Tibial nerve (tissue), 4 donors: Measurements from ENCODE around the gene CACNB3. TPM values are rescaled to one million over a fixed set of nuclear protein-coding genes. Genes with fewer than 3 reads are reported as not detected.
"Not testable (repeated sequence)": the region's sequence is repeated elsewhere in the genome, so short reads cannot be mapped to it uniquely, and the experiment has no call there.

Source experiments
- DNase-seq, 2 donors: peaks; one replicate each; pipeline ENCODE4 v3.0.0-alpha.2; 2019; ENCODE audit warnings: low spot score in 2 of 2
- H3K27ac ChIP-seq, 4 donors: fragments of 200-600 bp; sonication (generic) in 3 of 4; one replicate each; pipeline ENCODE4 v1.5.1; 2017 to 2019; ENCODE audit warnings: mild to moderate bottlenecking in 1 of 4
- H3K27me3 ChIP-seq, 2 donors: fragments of 200-600 bp; sonication (generic) in 1 of 2; one replicate each; pipeline versions ENCODE4 v1.5.1 to v1.6.0; 2017 to 2019
- H3K36me3 ChIP-seq, 3 donors: fragments of 200-600 bp; sonication (generic); one replicate each; pipeline ENCODE4 v1.5.1; 2018 to 2019
- H3K4me1 ChIP-seq, 4 donors: fragments of 200-600 bp; sonication (generic) in 3 of 4; one replicate each; pipeline ENCODE4 v1.5.1; 2017 to 2019
- H3K4me3 ChIP-seq, 4 donors: fragments of 200-600 bp; sonication (generic) in 3 of 4; one replicate each; pipeline ENCODE4 v1.5.1; 2017 to 2019; ENCODE audit warnings: mild to moderate bottlenecking in 1 of 4, moderate library complexity in 1 of 4
- H3K9me3 ChIP-seq, 4 donors: fragments of 200-600 bp; sonication (generic) in 3 of 4; one replicate each; pipeline ENCODE4 v1.5.1; 2017 to 2019
- EP300 ChIP-seq, 2 donors: sonication (generic); formaldehyde crosslinking; IDR thresholded peaks; one replicate each; pipeline ENCODE4 v1.6.1; 2017; ENCODE audit warnings: antibody characterized with exemption in 2 of 2, mild to moderate bottlenecking in 1 of 2
- POLR2A ChIP-seq, 2 donors: fragments of 450-650 bp; IDR thresholded peaks; one replicate each; pipeline ENCODE4 v1.6.1; 2017; ENCODE audit warnings: antibody characterized with exemption in 2 of 2, mild to moderate bottlenecking in 2 of 2, moderate library complexity in 2 of 2
- WGBS, 2 donors: methylation state at CpG; one replicate each; pipeline ENCODE4 v1.1.5; 2018; 5-methylcytosine and 5-hydroxymethylcytosine counted together
- small RNA-seq: library from RNA; depleted of rRNA; stranded (forward); fragments of <200 nt; gene quantifications from one replicate; pipeline ENCODE3, GENCODE V24; 2016
- total RNA-seq, 4 donors: library from RNA; depleted of rRNA; stranded (reverse); fragments of >200 nt; gene quantifications; one replicate each; pipeline ENCODE4 v1.1.0, GENCODE V29; 2016
- TF ChIP-seq, protein P1 (sequence below), 5 experiments: fragments of 200-600 bp in 3 of 5; fragments of 450-650 bp in 2 of 5; sonication (generic) in 3 of 5; IDR thresholded peaks; one replicate each; pipeline ENCODE4 v1.5.1; 2016 to 2019; ENCODE audit warnings: antibody characterized with exemption in 5 of 5, mild to moderate bottlenecking in 3 of 5, moderate library complexity in 2 of 5

Gene CACNB3
- total RNA-seq, 4 donors from 2014 or later: 9.8 to 31.2 (median 20.7) TPM

DNA sequence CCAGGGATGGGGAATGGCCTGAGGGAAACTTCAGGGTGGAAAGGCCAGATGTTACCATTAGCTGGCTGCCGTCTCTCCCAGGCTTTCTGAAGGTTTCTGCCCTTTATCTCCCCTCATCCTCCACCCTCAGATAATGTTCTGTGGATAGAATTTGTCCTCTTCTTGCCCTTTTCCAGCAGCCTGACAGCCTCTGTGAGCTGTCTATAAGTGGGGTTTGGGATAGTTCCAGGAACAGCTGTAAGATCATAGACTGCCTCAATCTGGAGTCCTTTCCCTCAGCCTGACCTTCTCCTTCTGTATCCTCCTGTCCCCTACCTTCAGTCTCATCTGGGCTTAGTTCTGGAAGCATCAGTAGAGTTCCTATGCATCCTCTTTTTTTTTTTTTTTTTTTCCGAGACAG is 50.2 kb downstream of the CACNB3 start:
- H3K4me3 ChIP-seq: no peak overlapping the region
- TF ChIP-seq EP300 (IDR thresholded peaks at IDR 0.05) (no peak), POLR2A (IDR thresholded peaks at IDR 0.05) (no peak)
- TF ChIP-seq, protein P1, sequence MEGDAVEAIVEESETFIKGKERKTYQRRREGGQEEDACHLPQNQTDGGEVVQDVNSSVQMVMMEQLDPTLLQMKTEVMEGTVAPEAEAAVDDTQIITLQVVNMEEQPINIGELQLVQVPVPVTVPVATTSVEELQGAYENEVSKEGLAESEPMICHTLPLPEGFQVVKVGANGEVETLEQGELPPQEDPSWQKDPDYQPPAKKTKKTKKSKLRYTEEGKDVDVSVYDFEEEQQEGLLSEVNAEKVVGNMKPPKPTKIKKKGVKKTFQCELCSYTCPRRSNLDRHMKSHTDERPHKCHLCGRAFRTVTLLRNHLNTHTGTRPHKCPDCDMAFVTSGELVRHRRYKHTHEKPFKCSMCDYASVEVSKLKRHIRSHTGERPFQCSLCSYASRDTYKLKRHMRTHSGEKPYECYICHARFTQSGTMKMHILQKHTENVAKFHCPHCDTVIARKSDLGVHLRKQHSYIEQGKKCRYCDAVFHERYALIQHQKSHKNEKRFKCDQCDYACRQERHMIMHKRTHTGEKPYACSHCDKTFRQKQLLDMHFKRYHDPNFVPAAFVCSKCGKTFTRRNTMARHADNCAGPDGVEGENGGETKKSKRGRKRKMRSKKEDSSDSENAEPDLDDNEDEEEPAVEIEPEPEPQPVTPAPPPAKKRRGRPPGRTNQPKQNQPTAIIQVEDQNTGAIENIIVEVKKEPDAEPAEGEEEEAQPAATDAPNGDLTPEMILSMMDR (IDR thresholded peaks at IDR 0.05): no peak
- no peak for DNase-seq
- peaks cover 0 to 15% (median 2%) of the 10 kb centered on the region in 4 donors for H3K4me1 ChIP-seq
- no peaks in the 10 kb centered on the region for H3K9me3 ChIP-seq
- WGBS, 2 donors: 74 to 77% methylated on average over 2 of the region's 2 CpGs
- H3K36me3 ChIP-seq: no peaks in the 10 kb centered on the region
- no peak overlapping the region for H3K27ac ChIP-seq
- H3K27me3 ChIP-seq: peaks cover 0 to 18% of the 10 kb centered on the region in 2 donors

DNA sequence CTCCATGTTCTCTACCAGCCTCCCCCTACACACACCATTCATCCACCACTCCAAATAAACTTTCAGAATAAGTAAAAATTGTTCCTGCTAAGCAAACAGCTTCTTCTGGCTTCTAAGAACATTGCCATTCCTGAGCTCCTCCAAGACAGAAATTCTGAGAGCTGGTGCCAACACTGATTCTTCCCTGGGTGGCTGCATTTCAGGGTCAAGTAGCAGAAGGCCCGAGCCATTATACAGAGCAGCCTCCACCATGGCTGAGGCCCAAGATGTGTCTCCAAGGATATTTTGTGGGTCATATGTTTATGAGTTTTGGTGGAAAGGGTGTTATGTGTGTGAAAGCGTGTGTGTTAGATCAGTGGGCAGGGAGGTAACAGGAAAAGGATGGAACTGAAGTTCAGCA is 50.9 kb downstream of the CACNB3 start:
- no peak overlapping the region for H3K4me3 ChIP-seq
- H3K27me3 ChIP-seq: peaks cover 0 to 10% of the 10 kb centered on the region in 2 donors
- 64 to 75% methylated on average over 2 of the region's 2 CpGs for WGBS, 2 donors
- TF ChIP-seq EP300 (IDR thresholded peaks at IDR 0.05) (no peak), POLR2A (IDR thresholded peaks at IDR 0.05) (no peak)
- TF ChIP-seq, protein P1 (IDR thresholded peaks at IDR 0.05): no peak
- no peaks in the 10 kb centered on the region for H3K9me3 ChIP-seq
- H3K27ac ChIP-seq: no peak overlapping the region
- H3K4me1 ChIP-seq: peaks cover 0 to 15% (median 2%) of the 10 kb centered on the region in 4 donors
- no peaks in the 10 kb centered on the region for H3K36me3 ChIP-seq
- no peak for DNase-seq

GRCh38 chr12:48873096-48873495 is 54.8 kb downstream of the CACNB3 start:
- H3K9me3 ChIP-seq: no peaks in the 10 kb centered on the region
- no peaks in the 10 kb centered on the region for H3K27me3 ChIP-seq
- TF ChIP-seq, protein P1 (IDR thresholded peaks at IDR 0.05): no peak
- no peak for TF ChIP-seq EP300 (IDR thresholded peaks at IDR 0.05)
- TF ChIP-seq POLR2A (IDR thresholded peaks at IDR 0.05): no peak
- no peaks in the 10 kb centered on the region for H3K4me1 ChIP-seq
- DNase-seq: no peak
- 58 to 62% methylated on average over 4 of the region's 4 CpGs for WGBS, 2 donors
- H3K4me3 ChIP-seq: no peak overlapping the region
- H3K36me3 ChIP-seq: no peaks in the 10 kb centered on the region
- H3K27ac ChIP-seq: no peak overlapping the region

GRCh38 chr12:48873534-48873933 is 55.2 kb downstream of the CACNB3 start:
- not testable (repeated sequence) for H3K4me3 ChIP-seq, H3K36me3 ChIP-seq, H3K27me3 ChIP-seq, DNase-seq, H3K27ac ChIP-seq, H3K9me3 ChIP-seq, H3K4me1 ChIP-seq
- WGBS, 2 donors: 78 to 82% methylated on average over 8 of the region's 8 CpGs

DNA sequence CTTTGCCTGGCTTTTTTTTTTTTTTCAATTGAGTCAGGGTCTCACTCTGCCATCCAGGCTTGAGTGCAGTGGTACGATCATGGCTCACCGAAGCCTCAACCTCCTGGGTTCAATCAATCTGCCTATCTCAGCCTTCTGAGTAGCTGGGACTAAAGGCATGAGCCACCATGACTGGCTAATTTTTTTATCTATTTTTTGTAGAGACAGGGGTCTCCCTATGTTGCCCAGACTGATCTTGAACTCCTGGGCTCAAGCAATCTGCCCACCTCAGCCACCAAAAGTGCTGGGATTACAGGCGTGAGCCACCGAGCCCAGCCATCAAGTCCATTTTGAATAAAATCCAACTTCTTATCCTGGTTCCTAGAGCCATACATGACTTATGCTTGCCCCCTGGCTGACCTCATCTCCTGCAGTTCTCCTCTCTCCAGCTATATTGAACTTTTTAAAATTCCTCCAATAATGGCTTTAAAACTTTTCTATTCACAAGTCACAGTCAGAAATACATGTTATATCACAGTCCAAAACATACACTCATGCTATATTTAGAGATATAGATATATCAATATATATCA is 57.7 kb downstream of the CACNB3 start:
- no peaks in the 10 kb centered on the region for H3K9me3 ChIP-seq
- no peaks in the 10 kb centered on the region for H3K4me1 ChIP-seq
- H3K4me3 ChIP-seq: no peak overlapping the region
- TF ChIP-seq, protein P1 (IDR thresholded peaks at IDR 0.05): no peak
- TF ChIP-seq EP300 (IDR thresholded peaks at IDR 0.05): no peak
- TF ChIP-seq POLR2A (IDR thresholded peaks at IDR 0.05): no peak
- H3K27me3 ChIP-seq: peaks cover 0 to 9% of the 10 kb centered on the region in 2 donors
- H3K27ac ChIP-seq: no peak overlapping the region
- no peaks in the 10 kb centered on the region for H3K36me3 ChIP-seq
- WGBS, 2 donors: 66 to 77% methylated on average over 4 of the region's 4 CpGs
- no peak for DNase-seq

Small RNA genes within 50 kb of the gene (small RNA-seq; reads per million reads assigned to genes)
- gene MIR4701 (not detected), gene RF00019 (not detected)

Other genes with a start within 250 kb of the CACNB3 start
- gene LALBA, start 248.4 kb upstream of the CACNB3 start, total RNA-seq: not detected
- gene KANSL2, start 136.3 kb upstream of the CACNB3 start, total RNA-seq: 100 to 1,000 TPM in 1 of 4 donors, 10 to 100 TPM in 3; 58.4 to 101 (median 69.4) TPM
- gene CCNT1, start 101.8 kb upstream of the CACNB3 start, total RNA-seq: 10 to 100 TPM; 21.3 to 32.1 (median 24.9) TPM
- gene ADCY6, start 29.4 kb upstream of the CACNB3 start, total RNA-seq: 10 to 100 TPM; 53.3 to 74.7 (median 57.1) TPM
- gene DDX23, start 33.7 kb downstream of the CACNB3 start, total RNA-seq: 10 to 100 TPM; 40.9 to 73.7 (median 49.8) TPM
- gene RND1, start 47.4 kb downstream of the CACNB3 start, total RNA-seq: 1 to 10 TPM in 1 of 4 donors, not detected in 3; 1.8 TPM
- gene FKBP11, start 107.0 kb downstream of the CACNB3 start, total RNA-seq: 10 to 100 TPM in 2 of 4 donors, 1 to 10 TPM in 2; 6.1 to 13.6 (median 10.7) TPM
- gene ARF3, start 139.0 kb downstream of the CACNB3 start, total RNA-seq: 10 to 100 TPM; 45.3 to 55.2 (median 49.3) TPM
- gene WNT10B, start 153.2 kb downstream of the CACNB3 start, total RNA-seq: 10 to 100 TPM in 1 of 4 donors, 1 to 10 TPM in 2, under 1 TPM in 1; 0.60 to 11.0 (median 3.6) TPM
- gene WNT1, start 159.8 kb downstream of the CACNB3 start, total RNA-seq: not detected
- gene DDN, start 180.9 kb downstream of the CACNB3 start, total RNA-seq: not detected
- 10 to 100 TPM; 40.6 to 60.7 (median 46.1) TPM for gene PRKAG1, start 200.3 kb downstream of the CACNB3 start, total RNA-seq
- gene KMT2D, start 242.3 kb downstream of the CACNB3 start, total RNA-seq: 100 to 1,000 TPM in 1 of 4 donors, 10 to 100 TPM in 3; 53.5 to 102 (median 76.9) TPM